ENCODE results near the gene PNPLA7. TPM values are rescaled to one million over a fixed set of nuclear protein-coding genes. Genes with fewer than 3 reads are reported as not detected.

The PNPLA7 gene
- total and polyA plus RNA-seq, 2 of the 13 experiments (the other 11 are each of a cell fraction or from before 2014, with no cell fraction given): 0.42 to 1.5 TPM

DNA sequence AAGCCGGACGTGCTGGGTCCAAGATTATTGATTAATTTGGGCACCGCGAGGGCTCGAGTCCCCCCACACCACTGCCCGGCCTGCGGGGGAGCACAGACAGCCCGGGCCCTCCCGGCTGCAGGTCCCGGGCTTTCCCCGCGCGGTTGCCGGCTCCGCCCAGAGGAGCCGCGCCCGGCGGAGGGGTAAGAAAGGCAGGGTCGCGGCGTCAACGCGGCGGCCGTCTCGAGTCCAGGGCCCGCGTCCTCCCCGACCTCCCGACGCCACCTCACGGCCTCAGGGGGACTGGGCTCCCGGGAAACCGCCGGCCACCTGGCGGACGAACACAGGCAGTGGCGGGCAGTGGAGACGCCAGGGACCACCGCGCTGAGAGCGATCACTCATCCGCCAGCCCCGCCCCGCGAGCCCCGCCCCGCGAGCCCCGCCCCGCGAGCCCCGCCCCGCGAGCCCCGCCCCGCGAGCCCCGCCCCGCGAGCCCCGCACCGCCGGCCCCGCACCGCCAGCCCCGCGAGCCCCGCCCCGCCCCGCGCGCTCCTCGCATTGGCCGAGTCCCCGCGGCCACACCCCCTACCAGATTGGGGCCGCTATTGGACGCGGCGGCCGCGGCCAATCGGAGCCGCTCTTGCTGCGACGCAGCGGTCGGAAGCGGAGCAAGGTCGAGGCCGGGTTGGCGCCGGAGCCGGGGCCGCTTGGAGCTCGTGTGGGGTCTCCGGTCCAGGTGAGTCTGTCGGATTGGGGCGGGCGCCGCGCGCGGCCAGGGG lies 1.2 kb upstream of the PNPLA7 start, which contains the start of gene MRPL41 (continued):
- TF ChIP-seq, protein P1, sequence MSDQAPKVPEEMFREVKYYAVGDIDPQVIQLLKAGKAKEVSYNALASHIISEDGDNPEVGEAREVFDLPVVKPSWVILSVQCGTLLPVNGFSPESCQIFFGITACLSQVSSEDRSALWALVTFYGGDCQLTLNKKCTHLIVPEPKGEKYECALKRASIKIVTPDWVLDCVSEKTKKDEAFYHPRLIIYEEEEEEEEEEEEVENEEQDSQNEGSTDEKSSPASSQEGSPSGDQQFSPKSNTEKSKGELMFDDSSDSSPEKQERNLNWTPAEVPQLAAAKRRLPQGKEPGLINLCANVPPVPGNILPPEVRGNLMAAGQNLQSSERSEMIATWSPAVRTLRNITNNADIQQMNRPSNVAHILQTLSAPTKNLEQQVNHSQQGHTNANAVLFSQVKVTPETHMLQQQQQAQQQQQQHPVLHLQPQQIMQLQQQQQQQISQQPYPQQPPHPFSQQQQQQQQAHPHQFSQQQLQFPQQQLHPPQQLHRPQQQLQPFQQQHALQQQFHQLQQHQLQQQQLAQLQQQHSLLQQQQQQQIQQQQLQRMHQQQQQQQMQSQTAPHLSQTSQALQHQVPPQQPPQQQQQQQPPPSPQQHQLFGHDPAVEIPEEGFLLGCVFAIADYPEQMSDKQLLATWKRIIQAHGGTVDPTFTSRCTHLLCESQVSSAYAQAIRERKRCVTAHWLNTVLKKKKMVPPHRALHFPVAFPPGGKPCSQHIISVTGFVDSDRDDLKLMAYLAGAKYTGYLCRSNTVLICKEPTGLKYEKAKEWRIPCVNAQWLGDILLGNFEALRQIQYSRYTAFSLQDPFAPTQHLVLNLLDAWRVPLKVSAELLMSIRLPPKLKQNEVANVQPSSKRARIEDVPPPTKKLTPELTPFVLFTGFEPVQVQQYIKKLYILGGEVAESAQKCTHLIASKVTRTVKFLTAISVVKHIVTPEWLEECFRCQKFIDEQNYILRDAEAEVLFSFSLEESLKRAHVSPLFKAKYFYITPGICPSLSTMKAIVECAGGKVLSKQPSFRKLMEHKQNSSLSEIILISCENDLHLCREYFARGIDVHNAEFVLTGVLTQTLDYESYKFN (CRISPR knock-in tag; conservative IDR thresholded peaks at IDR 0.05): no peak
- 0 out of 2 replicates have a peak, but pooled peaks have one; percentile 34 for TF ChIP-seq ZMYM4 (CRISPR knock-in tag; IDR thresholded peaks at IDR 0.05)
- TF ChIP-seq, protein P2, sequence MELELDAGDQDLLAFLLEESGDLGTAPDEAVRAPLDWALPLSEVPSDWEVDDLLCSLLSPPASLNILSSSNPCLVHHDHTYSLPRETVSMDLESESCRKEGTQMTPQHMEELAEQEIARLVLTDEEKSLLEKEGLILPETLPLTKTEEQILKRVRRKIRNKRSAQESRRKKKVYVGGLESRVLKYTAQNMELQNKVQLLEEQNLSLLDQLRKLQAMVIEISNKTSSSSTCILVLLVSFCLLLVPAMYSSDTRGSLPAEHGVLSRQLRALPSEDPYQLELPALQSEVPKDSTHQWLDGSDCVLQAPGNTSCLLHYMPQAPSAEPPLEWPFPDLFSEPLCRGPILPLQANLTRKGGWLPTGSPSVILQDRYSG (CRISPR knock-in tag; IDR thresholded peaks at IDR 0.05): no peak
- TF ChIP-seq, protein P3, sequence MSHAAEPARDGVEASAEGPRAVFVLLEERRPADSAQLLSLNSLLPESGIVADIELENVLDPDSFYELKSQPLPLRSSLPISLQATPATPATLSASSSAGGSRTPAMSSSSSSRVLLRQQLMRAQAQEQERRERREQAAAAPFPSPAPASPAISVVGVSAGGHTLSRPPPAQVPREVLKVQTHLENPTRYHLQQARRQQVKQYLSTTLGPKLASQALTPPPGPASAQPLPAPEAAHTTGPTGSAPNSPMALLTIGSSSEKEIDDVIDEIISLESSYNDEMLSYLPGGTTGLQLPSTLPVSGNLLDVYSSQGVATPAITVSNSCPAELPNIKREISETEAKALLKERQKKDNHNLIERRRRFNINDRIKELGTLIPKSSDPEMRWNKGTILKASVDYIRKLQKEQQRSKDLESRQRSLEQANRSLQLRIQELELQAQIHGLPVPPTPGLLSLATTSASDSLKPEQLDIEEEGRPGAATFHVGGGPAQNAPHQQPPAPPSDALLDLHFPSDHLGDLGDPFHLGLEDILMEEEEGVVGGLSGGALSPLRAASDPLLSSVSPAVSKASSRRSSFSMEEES (CRISPR knock-in tag; IDR thresholded peaks at IDR 0.05): no peak
- peak; percentile 85 for TF ChIP-seq RBFOX2 (IDR thresholded peaks at IDR 0.05; ENCODE audit: low read depth, low read length)
- TF ChIP-seq TMF1 (CRISPR knock-in tag; IDR thresholded peaks at IDR 0.05; ENCODE audit: low read depth): no peak
- TF ChIP-seq HNRNPK (IDR thresholded peaks at IDR 0.05; ENCODE audit: low read depth, low read length, poor library complexity, severe bottlenecking): peak; percentile 36
- no peak for TF ChIP-seq HMG20A (CRISPR knock-in tag; IDR thresholded peaks at IDR 0.05; ENCODE audit: borderline replicate concordance)
- no peak for TF ChIP-seq PAX8 (CRISPR knock-in tag; IDR thresholded peaks at IDR 0.05; ENCODE audit: borderline replicate concordance)
- TF ChIP-seq REL (CRISPR knock-in tag; conservative IDR thresholded peaks at IDR 0.05): no peak
- TF ChIP-seq ZNF350 (CRISPR knock-in tag; IDR thresholded peaks at IDR 0.05; ENCODE audit: borderline replicate concordance, low read depth): no peak
- TF ChIP-seq ARHGAP35 (CRISPR knock-in tag; IDR thresholded peaks at IDR 0.05; ENCODE audit: borderline replicate concordance): no peak
- no peak; the same call in 1 of the 2 replicates for TF ChIP-seq ZNF552 (CRISPR knock-in tag; IDR thresholded peaks at IDR 0.05; ENCODE audit: borderline replicate concordance)
- TF ChIP-seq HOXA5 (CRISPR knock-in tag; IDR thresholded peaks at IDR 0.05): no peak; the same call in 1 of the 2 replicates
- TF ChIP-seq ZEB1 (IDR thresholded peaks at IDR 0.05; ENCODE audit: insufficient replicate concordance, low read depth): no peak
- no peak for TF ChIP-seq ZBTB20 (CRISPR knock-in tag; IDR thresholded peaks at IDR 0.05; ENCODE audit: borderline replicate concordance, low read depth)
- TF ChIP-seq, protein P4, sequence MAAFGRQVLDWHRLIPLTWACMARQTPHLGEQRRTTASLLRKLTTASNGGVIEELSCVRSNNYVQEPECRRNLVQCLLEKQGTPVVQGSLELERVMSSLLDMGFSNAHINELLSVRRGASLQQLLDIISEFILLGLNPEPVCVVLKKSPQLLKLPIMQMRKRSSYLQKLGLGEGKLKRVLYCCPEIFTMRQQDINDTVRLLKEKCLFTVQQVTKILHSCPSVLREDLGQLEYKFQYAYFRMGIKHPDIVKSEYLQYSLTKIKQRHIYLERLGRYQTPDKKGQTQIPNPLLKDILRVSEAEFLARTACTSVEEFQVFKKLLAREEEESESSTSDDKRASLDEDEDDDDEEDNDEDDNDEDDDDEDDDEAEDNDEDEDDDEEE (CRISPR knock-in tag; IDR thresholded peaks at IDR 0.05): no peak
- no peak for TF ChIP-seq ZNF430 (CRISPR knock-in tag; IDR thresholded peaks at IDR 0.05)
- TF ChIP-seq ZNF883 (CRISPR knock-in tag; IDR thresholded peaks at IDR 0.05; ENCODE audit: not compliant biosample characterization): no peak
- peak; percentile 50 for TF ChIP-seq SP5 (CRISPR knock-in tag; IDR thresholded peaks at IDR 0.05; ENCODE audit: borderline replicate concordance, low read depth)
- TF ChIP-seq ZNF251 (CRISPR knock-in tag; IDR thresholded peaks at IDR 0.05): no peak
- no peak for TF ChIP-seq KLF9 (CRISPR knock-in tag; IDR thresholded peaks at IDR 0.05; ENCODE audit: low read depth)
- TF ChIP-seq SPEN (CRISPR knock-in tag; IDR thresholded peaks at IDR 0.05; ENCODE audit: low read depth): peak; percentile 49; the same call in 1 of the 2 replicates
- no peak for TF ChIP-seq ADNP (CRISPR knock-in tag; IDR thresholded peaks at IDR 0.05)

Measured in HepG2 (cell line).